Dedifferentiated amniotic fluid mesenchymal stem cell (primary cell): Measurements from ENCODE around the gene SH2D3C.
"Not testable (repeated sequence)": the region's sequence is repeated elsewhere in the genome, so short reads cannot be mapped to it uniquely, and the experiment has no call there.

Experiments
- DNase-seq: peaks from one replicate; pipeline ENCODE4 v3.0.0-alpha.2; 2016; ENCODE audit errors: extremely low spot score

The SH2D3C gene

GRCh38 chr9:127783111-127784008, 4.9 kb upstream of the SH2D3C start:
- no peak for DNase-seq

- DNase-seq = no peak
These were observed 3.3 kb upstream of the SH2D3C start for GRCh38 chr9:127781806-127782205.

- not testable (repeated sequence) for DNase-seq
These were observed 2.4 kb upstream of the SH2D3C start for GRCh38 chr9:127780909-127781308.

DNA sequence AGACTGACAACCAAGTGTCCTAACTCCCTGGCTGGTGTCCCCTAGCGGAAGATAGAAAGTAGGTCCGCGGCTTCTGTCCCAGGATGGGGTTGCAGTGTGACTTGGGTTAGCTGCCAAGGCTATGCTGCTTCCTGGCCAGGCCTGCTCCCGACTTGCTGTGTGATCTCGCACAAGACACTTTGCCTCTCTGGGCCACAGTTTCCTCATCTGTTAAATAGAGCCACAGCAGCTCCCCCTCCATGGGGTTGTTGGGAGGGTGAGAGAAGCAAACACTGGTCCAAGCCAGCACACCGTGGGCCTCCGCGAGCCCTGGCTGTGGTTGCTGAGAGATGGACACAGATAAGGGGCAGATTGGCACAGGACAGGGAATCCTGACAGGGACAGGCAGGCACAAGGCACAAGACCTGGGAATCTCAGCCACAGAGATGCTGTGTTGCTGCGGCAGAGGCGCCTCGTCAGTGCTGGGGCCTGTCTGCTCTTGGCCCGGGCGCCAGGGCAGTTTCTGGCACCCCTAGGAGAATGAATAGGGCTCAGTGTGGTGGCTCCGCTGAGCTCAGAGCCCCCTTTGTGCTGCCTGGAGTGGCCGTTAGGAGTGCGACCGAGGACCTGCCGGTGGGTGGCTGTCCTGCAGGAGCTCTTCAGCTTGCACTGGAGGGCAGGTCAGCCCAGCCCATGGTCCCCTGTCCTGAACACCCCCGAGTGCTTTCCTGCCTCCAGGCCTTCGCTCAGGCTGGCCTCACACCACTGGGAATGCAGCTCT, 1.8 kb upstream of the SH2D3C start:
- DNase-seq = no peak

- no peak for DNase-seq
These were observed 893 bp upstream of the SH2D3C start for GRCh38 chr9:127779136-127779981.

DNA sequence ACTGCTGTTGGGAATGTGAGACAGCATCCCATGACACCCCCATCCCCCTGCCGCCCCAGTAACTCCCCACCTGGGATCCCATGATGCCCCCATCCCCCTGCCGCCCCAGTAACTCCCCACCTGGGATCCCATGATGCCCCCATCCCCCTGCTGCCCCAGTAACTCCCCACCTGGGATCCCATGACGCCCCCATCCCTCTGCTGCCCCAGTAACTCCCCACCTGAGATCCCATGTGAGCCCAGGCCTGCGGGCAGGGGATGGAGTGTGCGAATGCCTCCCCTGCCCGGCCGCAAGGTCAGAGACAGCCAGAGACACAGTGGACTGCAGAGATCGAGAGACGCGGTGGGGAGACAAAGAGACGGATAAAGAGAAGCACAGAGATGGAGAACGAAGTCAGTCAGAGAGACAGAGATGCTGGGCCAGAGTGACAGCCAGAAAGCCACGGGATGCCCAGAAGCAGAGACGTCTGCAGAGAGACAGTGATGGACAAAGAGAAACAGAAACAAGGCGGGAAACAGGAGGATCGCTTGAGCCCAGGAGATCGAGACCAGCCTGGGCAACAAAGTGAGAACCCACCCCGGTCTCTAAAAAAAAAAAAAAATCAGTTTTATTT, 992 bp downstream of the SH2D3C start:
- DNase-seq = no peak

DNA sequence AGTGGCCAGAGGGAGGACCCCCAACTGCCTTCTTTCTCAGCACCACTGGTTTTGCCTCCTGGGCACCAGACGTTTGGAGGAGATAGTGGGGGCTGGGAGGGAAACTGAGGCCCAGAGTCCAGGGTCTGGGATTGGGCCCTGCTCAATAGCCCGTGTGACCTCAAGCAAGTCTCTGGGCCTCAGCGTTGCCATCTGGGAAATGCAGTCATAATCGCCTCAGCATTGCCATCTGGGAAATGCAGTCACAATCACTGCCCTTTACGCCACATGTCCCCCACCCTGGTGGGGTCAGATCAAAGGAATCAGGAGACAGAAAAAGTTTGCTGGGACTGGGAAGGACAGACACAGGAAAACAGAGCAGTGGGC, 1.6 kb downstream of the SH2D3C start:
- DNase-seq = no peak

DNA sequence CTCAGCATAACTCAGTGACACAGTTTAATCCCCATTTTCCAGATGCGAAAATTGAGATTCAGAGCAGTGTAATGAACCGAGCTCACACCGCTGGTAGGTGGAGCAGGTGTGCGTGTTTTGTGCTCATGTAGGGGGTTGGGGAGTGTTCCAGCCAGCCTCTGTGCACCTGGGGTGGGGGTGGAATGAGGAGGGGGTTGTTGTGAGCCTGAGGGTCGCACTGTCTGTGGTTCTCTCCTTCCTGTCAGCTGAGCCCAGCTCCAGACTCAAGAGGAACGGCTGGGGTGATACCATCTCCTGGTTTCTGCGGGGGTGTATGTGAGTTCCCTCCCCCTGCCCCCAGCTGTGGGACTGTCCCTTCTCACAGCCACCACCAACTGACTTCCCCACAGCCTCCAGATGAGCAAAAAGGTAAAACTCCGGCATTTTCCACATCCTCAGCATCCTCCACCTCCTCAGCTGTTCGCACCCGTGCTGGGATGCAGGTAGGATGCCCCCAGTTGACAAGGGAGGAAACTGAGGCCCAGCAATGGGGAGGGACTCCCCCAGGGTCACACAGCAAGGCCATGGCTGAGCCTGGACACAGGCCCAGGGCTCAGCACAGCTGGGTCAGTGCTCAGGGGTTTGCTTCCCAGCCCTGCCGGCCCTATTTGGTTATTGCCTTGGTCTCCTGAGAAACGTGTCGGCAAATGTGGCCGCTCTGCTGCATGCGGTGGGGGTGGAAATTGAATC, 2.1 kb downstream of the SH2D3C start:
- no peak for DNase-seq

GRCh38 chr9:127773981-127774380, 4.5 kb downstream of the SH2D3C start:
- no peak for DNase-seq

GRCh38 chr9:127773272-127773671, 5.2 kb downstream of the SH2D3C start:
- DNase-seq = no peak

GRCh38 chr9:127772603-127773002, 5.9 kb downstream of the SH2D3C start:
- DNase-seq = no peak

DNA sequence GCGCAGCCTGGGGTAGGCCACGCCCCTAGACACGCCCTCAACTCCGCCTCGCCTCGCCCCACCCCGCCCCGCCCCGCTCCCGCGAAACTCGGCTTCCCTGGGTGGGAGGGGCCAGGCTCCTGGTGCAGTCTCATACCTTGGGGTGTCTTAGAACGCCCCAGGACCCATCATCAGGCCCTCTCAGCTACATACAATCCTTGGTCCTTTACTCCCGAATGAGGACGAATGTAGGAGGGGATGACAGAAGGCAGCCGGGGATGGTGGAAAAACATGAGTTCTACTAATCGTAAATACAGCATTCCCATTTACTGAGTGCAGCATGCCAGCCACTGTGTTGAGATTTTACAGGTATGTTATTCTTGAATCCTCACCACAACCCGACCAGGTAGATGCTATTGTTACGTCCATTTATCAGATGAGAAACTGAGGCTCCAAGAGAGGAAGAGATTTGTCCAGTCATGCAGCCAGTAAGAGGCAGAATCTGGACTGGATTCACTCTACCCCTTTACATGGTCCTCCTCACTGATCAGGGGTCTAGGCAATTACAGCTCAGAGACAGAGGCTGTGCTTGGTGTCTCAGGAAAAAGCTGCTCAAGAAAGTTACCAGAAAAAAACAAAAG, 6.8 kb downstream of the SH2D3C start:
- DNase-seq = no peak

- DNase-seq = peak; percentile 88
These were observed 7.4 kb downstream of the SH2D3C start for GRCh38 chr9:127770905-127771569.

DNA sequence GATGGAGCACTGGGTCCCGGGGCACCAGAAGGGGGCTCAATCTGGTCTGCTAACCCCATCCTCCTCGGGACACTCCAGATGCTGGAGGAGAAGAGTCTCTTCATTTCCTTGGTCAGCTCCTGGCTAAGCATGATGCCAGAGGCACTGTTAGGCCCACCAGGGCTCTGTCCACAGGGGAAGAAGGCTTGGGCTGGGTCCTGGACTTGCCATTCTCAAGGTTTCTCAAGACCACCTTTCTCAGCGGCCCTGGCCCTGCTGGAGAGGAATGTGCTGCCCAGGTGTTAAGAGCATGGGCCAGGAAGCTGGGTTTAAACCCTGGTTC, 7.9 kb downstream of the SH2D3C start:
- no peak for DNase-seq

DNA sequence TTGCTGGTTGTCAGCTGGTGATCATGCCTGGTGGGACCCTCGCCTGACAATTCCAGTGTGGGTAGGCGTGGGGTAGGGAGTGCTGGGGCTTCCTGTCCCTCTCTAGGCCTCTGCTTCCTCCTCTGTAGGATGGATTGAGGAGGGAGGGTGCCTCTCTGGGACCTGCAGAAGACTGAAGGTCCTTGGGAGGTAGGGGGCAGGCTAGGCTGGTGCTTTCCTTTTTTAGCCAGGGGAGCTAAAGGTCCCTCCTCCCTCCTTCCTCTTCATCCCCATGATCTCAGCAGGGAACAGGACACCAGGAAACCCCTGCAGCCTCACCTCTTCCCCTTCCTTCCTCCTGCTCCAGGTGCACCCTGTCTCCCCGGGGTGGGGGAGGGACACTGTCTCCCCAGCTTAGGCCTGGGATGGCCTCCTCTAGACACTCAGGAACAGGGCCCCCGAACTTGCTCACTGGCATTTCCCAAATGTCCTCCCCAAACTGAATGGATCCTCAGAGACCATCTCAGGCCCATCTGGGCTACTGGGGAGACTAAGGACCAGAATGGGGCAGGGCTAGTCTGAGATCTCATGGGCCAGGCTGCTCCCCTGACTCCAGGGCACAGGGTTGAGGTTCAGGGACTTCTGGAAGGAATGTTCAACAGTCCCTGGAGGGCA, 8.4 kb downstream of the SH2D3C start:
- no peak for DNase-seq

DNA sequence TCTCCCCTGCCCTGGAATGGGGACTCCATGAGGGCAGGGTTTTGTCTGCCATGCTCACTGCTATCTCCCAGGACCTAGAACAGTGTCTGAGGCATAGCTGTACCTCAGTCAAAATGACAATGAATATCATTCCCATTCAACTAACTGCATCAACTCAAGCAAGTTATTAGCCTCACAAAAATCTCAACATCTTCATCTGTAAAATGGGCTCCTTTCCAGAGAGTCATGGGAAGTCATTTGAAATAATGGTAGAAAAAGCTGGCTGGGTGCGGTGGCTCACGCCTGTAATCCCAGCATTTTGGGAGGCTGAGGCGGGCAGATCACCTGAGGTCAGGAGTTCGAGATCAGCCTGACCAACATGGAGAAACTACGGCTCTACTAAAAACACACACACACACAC, 9.4 kb downstream of the SH2D3C start:
- no peak for DNase-seq

GRCh38 chr9:127768698-127769097, 9.8 kb downstream of the SH2D3C start:
- no peak for DNase-seq

DNA sequence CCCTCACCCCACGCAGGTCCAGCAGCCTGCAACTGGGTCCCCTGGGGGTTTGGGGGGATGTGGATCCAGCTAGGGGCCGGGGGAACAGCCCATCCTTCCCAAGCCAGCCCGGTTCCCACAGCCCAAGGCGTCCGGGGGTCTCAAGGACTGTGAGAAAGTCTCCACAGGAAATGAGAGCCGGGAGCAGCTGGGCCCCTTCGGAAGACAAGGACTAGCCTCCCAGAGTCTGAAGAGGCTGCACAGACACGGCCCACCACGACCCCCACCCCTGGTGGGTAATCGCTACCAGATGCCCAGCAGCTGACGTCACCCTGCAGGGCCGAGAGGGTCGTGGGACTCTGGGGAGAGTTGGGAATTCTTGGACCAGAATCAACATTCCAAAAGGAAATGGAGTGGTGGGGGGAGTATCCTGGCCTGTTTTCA, 10.5 kb downstream of the SH2D3C start:
- no peak for DNase-seq

GRCh38 chr9:127767410-127767809, 11.1 kb downstream of the SH2D3C start:
- no peak for DNase-seq

DNA sequence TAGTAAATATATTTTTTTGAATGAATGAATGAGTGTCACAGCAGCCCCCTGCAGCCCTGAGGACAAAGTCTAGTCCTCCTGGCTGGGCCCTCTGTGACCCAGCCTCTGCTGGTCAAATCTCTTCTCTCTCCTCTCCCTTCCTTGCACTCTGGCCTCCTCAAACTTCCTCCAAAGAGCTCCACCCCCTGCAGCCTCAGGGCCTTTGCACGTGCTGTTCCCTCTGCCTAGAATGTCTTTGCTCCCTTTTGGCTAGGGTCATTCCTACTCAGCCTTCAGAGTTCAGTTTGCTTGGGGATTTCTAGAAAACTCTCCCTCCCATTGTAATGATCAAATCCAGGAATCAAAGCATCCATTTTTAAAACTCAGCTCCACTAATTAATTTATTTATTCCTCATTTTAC, 13.0 kb downstream of the SH2D3C start:
- DNase-seq = no peak
